Sigmoid colon (tissue), 4 donors: ENCODE results near the gene MYOZ2.

Experiments
- CTCF ChIP-seq, 4 experiments: fragments of 450-650 bp in 3 of 4; fragments of 200-600 bp in 1 of 4; IDR thresholded peaks; one replicate each; pipeline ENCODE4 v1.5.1; 2016 to 2019; ENCODE audit warnings: antibody characterized with exemption in 4 of 4, mild to moderate bottlenecking in 3 of 4, moderate library complexity in 2 of 4
- POLR2A ChIP-seq, 2 donors: fragments of 450-650 bp; IDR thresholded peaks; one replicate each; pipeline ENCODE4 v1.6.1; 2016; ENCODE audit warnings: antibody characterized with exemption in 2 of 2, mild to moderate bottlenecking in 2 of 2, moderate library complexity in 2 of 2
- POLR2AphosphoS5 ChIP-seq, 4 donors: sonication (generic); formaldehyde crosslinking; IDR thresholded peaks; one replicate each; pipeline ENCODE4 v1.6.1; 2017; ENCODE audit warnings: antibody characterized with exemption in 4 of 4

- TF ChIP-seq POLR2A (IDR thresholded peaks at IDR 0.05) (no peak), POLR2AphosphoS5 (IDR thresholded peaks at IDR 0.05) (no peak), CTCF (IDR thresholded peaks at IDR 0.05) (no peak)
Measured at GRCh38 chr4:119110121-119110520, 25.5 kb upstream of the MYOZ2 start.
